ENCODE measurements around the gene SPRR2D. TPM values are rescaled to one million over a fixed set of nuclear protein-coding genes. Genes with fewer than 3 reads are reported as not detected.
"Not testable (repeated sequence)": the region's sequence is repeated elsewhere in the genome, so short reads cannot be mapped to it uniquely, and the experiment has no call there.

SPRR2D gene
- total RNA-seq, 1 donor from 2014 or later: not detected

DNA sequence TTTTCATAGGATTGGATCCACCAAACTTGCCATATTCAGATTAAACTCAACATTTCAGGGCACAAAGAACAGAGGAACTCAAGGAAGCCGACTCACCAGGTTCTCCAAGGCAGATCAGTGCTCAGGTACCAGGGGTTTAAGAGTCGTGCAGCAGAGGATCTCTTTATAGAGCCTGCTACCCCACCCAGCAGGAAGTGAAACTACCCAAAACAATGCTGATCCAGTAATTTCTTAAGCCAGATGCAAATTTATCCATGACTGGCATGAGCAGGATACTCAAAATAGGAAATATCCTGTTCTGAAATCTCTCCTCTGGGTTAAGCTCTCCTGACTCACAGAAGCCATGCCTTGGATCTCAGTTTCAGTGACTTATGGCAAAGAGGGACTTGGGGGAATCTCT is 16.5 kb upstream of the SPRR2D start, which contains the start of gene SPRR2A:
TSS of gene SPRR2A (minus strand) at position 138 of the 400 bp plus-strand sequence. CDS start 777 bp downstream, outside the sequence.
- Mint-ChIP-seq H3K27me3 (ENCODE audit: unreplicated experiment) (no peaks in the 10 kb centered on the region), H3K9me3 (ENCODE audit: unreplicated experiment) (no peaks in the 10 kb centered on the region), H3K27ac (ENCODE audit: unreplicated experiment) (no peak within 1 kb of the TSS), H3K4me3 (ENCODE audit: unreplicated experiment) (no peak within 1 kb of the TSS), H3K4me1 (ENCODE audit: low read depth, unreplicated experiment) (no peaks in the 10 kb centered on the region), H3K36me3 (ENCODE audit: unreplicated experiment) (no peaks in the 10 kb centered on the region)
- TF ChIP-seq, protein P1, sequence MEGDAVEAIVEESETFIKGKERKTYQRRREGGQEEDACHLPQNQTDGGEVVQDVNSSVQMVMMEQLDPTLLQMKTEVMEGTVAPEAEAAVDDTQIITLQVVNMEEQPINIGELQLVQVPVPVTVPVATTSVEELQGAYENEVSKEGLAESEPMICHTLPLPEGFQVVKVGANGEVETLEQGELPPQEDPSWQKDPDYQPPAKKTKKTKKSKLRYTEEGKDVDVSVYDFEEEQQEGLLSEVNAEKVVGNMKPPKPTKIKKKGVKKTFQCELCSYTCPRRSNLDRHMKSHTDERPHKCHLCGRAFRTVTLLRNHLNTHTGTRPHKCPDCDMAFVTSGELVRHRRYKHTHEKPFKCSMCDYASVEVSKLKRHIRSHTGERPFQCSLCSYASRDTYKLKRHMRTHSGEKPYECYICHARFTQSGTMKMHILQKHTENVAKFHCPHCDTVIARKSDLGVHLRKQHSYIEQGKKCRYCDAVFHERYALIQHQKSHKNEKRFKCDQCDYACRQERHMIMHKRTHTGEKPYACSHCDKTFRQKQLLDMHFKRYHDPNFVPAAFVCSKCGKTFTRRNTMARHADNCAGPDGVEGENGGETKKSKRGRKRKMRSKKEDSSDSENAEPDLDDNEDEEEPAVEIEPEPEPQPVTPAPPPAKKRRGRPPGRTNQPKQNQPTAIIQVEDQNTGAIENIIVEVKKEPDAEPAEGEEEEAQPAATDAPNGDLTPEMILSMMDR (IDR thresholded peaks at IDR 0.05; ENCODE audit: partially characterized antibody, unreplicated experiment): no peak
- no peak for DNase-seq

DNA sequence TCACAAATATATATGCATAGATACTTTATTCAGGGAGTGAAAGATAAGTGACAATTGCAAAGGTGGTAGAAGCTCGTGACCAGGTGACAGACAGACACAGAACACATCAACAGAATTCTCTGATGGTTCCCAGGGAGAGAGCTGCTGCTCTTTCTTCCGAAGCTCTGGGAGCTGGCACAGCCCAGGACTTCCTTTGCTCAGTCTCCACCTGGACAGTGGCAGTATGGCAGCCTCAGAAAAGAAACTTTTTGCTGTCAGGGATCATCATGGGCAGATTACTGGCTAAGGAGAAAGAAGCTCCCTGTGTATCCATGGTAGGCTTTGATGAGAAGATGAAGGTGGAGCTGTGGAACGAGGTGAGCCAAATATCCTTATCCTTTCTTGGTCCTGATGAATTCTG is 15.2 kb upstream of the SPRR2D start:
- H3K27ac Mint-ChIP-seq (ENCODE audit: unreplicated experiment); DNase-seq; H3K27me3 Mint-ChIP-seq (ENCODE audit: unreplicated experiment); H3K4me1 Mint-ChIP-seq (ENCODE audit: low read depth, unreplicated experiment); H3K4me3 Mint-ChIP-seq (ENCODE audit: unreplicated experiment); H3K36me3 Mint-ChIP-seq (ENCODE audit: unreplicated experiment); H3K9me3 Mint-ChIP-seq (ENCODE audit: unreplicated experiment): not testable (repeated sequence)

DNA sequence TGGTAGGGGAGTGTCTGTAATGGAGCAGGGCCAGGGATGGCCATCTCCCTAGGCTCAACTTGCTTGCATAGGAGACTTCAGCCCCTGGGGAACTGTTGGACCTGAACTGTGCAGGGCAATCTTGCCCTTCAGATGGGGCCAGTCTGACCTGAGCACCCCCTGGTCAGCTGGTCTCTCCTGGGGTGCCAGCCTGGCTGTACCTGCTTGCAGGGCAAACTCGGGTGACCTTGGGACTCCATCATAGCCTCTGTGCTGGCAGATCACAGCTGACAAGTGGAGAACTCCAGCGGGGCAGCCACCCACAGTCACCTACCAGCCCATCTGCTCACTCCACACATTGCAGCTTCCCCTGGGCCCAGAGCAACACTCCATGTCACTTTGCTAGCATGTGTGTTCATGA is 8.3 kb upstream of the SPRR2D start:
- no peaks in the 10 kb centered on the region for H3K4me1 Mint-ChIP-seq (ENCODE audit: low read depth, unreplicated experiment)
- TF ChIP-seq, protein P1 (IDR thresholded peaks at IDR 0.05; ENCODE audit: partially characterized antibody, unreplicated experiment): no peak
- no peak overlapping the region for H3K4me3 Mint-ChIP-seq (ENCODE audit: unreplicated experiment)
- DNase-seq: no peak
- no peaks in the 10 kb centered on the region for H3K36me3 Mint-ChIP-seq (ENCODE audit: unreplicated experiment)
- H3K27me3 Mint-ChIP-seq (ENCODE audit: unreplicated experiment): no peaks in the 10 kb centered on the region
- peaks cover 3% of the 10 kb centered on the region for H3K9me3 Mint-ChIP-seq (ENCODE audit: unreplicated experiment)
- H3K27ac Mint-ChIP-seq (ENCODE audit: unreplicated experiment): no peak overlapping the region

DNA sequence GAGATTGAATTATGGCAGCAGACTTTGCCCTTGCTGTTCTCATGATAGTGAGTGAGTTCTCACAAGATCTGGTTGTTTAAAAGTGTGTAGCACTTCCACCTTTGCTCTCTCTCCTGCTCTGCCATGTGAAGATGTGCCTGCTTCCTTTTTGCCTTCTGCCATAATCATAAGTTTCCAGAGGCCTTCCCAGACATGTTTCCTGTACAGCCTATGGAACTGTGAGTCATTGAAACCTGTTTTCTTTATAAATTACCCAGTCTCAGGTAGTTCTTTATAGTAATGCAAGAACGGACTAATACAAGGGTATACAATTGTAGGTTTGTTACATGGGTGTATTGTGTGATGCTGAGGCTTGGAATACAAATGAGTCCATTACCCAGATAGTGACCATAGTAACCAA is 5.7 kb downstream of the SPRR2D start:
- TF ChIP-seq, protein P1 (IDR thresholded peaks at IDR 0.05; ENCODE audit: partially characterized antibody, unreplicated experiment): no peak
- Mint-ChIP-seq H3K27me3 (ENCODE audit: unreplicated experiment) (peaks cover 4% of the 10 kb centered on the region), H3K4me1 (ENCODE audit: low read depth, unreplicated experiment) (no peaks in the 10 kb centered on the region), H3K36me3 (ENCODE audit: unreplicated experiment) (no peaks in the 10 kb centered on the region), H3K9me3 (ENCODE audit: unreplicated experiment) (no peaks in the 10 kb centered on the region), H3K27ac (ENCODE audit: unreplicated experiment) (no peak overlapping the region), H3K4me3 (ENCODE audit: unreplicated experiment) (no peak overlapping the region)
- DNase-seq: no peak

DNA sequence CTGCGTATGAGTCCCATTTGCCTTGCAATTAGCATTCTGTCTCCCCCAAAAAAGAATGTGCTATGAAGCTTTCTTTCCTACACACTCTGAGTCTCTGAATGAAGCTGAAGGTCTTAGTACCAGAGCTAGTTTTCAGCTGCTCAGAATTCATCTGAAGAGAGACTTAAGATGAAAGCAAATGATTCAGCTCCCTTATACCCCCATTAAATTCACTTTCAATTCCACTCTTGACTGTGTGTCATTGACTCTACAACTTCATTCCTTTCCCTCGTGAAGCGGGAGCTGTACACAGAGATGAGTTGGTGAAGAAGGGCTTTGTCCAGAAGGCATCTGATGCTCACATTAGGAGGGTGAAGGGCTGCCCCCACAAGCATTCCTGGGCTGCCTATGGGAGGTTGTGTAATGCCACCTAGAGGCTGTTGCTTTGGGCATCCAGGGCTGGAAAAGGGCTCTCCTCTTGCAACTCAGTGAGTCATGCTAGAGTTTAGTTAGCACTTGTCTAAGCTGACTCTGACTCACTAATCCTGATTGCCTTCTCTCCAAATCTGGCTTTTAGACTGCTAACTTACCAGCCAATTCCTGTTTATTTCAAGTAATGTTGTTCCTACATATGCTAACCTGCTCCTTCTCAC is 8.1 kb downstream of the SPRR2D start:
- no peak for DNase-seq
- Mint-ChIP-seq H3K4me3 (ENCODE audit: unreplicated experiment) (no peak overlapping the region), H3K4me1 (ENCODE audit: low read depth, unreplicated experiment) (no peaks in the 10 kb centered on the region)

More for the DNA sequence above, 8.1 kb downstream of the SPRR2D start:
- Mint-ChIP-seq H3K36me3 (ENCODE audit: unreplicated experiment) (no peaks in the 10 kb centered on the region), H3K27ac (ENCODE audit: unreplicated experiment) (no peak overlapping the region), H3K9me3 (ENCODE audit: unreplicated experiment) (no peaks in the 10 kb centered on the region), H3K27me3 (ENCODE audit: unreplicated experiment) (peaks cover 4% of the 10 kb centered on the region)
- TF ChIP-seq, protein P1 (IDR thresholded peaks at IDR 0.05; ENCODE audit: partially characterized antibody, unreplicated experiment): no peak
